C4-2B (cell line): ENCODE data around the gene EMILIN2.

Experiments used
- H3K27ac ChIP-seq: fragments of 450-650 bp; 2 replicates; pipeline ENCODE4 v1.5.1; 2017
- ZFX ChIP-seq: fragments of 450-650 bp; IDR thresholded peaks from 2 replicates; pipeline ENCODE4 v1.6.1; 2017
- TF ChIP-seq, protein P1 (sequence below): fragments of 450-650 bp; conservative IDR thresholded peaks from 2 replicates; pipeline ENCODE4 v1.5.1; 2017; ENCODE audit warnings: mild to moderate bottlenecking

Gene EMILIN2

DNA sequence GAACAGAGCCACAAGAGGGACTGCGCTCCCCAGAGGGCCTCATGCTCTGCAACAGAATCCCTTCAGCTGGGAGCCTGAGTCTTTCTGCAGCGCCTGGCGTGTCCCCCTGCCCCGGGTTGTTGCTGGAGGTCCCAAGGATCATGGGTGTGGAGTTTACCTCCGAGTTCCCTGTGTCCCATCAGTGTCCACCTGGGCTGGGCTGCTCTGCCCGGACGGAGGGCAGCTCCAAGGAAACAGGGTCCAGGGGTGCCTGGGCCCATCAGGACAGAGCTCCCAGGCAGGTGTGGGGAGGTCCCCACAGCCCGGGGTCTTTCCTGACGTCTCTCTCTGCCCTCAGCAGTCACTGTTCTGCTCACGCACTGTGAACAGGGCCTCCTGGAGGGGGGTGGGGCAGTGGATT, 63.5 kb downstream of the EMILIN2 start:
- no peak overlapping the region for H3K27ac ChIP-seq

DNA sequence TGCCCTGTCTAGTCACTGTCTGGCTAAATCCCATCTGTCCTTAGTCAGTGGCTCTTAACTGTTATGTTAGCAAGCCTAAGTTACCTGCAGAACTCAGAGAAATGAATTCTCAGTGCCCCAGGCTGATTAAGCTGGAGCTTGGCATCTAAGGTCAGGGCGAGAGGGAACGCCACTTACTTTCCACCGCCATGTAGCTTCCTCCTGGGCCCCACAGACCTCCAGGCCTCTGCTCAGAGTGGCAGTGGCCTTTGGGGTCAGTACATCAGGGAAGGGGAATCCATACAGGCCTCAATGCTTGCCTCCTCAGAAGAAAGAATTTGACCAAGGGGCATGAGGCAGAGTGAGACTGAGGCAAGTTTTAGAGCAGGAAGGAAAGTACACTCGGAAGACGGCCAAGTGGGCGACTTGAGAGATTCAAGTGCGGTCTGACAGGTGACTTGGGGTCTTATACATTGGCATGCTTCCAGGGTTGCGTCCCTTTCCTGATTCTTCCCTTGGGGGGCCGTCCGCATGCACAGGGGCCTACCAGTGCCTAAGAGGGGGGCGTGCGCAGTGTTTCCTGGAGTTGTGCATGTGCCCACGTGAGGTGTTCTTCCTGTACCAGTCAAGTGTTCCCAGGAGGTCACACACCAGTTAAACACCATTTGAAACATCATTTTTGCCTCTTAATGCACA, 64.1 kb downstream of the EMILIN2 start:
- no peak overlapping the region for H3K27ac ChIP-seq
- TF ChIP-seq, protein P1, sequence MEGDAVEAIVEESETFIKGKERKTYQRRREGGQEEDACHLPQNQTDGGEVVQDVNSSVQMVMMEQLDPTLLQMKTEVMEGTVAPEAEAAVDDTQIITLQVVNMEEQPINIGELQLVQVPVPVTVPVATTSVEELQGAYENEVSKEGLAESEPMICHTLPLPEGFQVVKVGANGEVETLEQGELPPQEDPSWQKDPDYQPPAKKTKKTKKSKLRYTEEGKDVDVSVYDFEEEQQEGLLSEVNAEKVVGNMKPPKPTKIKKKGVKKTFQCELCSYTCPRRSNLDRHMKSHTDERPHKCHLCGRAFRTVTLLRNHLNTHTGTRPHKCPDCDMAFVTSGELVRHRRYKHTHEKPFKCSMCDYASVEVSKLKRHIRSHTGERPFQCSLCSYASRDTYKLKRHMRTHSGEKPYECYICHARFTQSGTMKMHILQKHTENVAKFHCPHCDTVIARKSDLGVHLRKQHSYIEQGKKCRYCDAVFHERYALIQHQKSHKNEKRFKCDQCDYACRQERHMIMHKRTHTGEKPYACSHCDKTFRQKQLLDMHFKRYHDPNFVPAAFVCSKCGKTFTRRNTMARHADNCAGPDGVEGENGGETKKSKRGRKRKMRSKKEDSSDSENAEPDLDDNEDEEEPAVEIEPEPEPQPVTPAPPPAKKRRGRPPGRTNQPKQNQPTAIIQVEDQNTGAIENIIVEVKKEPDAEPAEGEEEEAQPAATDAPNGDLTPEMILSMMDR: no peak
- no peak for TF ChIP-seq ZFX

More for the DNA sequence above, 63.5 kb downstream of the EMILIN2 start:
- no peak for TF ChIP-seq ZFX
- TF ChIP-seq, protein P1: no peak

GRCh38 chr18:2911533-2911932, 64.7 kb downstream of the EMILIN2 start:
- H3K27ac ChIP-seq: no peak overlapping the region

DNA sequence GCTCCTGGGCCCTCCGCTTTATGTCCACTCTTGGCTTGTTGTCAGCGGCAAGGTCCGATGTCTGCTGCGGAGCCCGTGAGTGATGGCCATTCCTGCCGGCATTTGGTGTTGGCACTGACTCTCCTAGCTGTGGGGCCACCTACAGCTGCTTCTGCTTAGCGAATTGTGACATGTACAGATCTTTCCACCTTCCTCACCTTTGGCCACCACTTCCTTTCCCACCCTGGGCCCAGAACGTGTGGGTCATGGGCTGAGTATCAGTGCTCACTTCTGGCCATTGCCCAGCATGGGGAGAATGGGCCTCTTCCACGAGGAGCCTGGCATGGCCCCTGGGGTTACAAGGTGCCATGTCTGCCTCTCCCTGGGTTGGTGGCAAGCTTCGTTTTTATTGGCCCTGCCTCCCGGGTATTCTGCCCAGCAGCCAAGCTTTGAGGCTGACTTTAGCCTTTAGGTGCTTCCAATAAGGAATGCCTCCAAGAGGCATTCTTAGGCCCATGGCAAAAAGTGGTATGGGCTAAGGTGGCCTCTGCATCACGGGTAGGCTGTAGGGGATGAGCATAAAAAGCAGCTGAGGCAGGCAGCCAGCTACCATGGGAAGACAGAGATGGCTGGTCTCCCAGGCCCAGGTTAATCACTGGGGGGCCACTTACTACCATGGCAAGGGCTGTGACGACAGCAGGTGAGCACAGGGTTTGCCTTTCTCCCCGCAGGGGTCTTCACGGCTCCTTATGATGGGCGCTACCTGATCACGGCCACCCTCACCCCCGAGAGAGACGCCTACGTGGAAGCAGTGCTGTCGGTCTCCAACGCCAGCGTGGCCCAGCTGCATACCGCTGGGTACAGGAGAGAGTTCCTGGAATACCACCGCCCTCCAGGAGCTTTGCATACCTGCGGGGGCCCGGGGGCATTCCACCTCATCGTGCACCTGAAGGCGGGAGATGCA, 65.8 kb downstream of the EMILIN2 start:
- no peak overlapping the region for H3K27ac ChIP-seq
- TF ChIP-seq, protein P1: no peak
- TF ChIP-seq ZFX: no peak

More at GRCh38 chr18:2911533-2911932, 64.7 kb downstream of the EMILIN2 start:
- TF ChIP-seq, protein P1: no peak
- TF ChIP-seq ZFX: no peak

DNA sequence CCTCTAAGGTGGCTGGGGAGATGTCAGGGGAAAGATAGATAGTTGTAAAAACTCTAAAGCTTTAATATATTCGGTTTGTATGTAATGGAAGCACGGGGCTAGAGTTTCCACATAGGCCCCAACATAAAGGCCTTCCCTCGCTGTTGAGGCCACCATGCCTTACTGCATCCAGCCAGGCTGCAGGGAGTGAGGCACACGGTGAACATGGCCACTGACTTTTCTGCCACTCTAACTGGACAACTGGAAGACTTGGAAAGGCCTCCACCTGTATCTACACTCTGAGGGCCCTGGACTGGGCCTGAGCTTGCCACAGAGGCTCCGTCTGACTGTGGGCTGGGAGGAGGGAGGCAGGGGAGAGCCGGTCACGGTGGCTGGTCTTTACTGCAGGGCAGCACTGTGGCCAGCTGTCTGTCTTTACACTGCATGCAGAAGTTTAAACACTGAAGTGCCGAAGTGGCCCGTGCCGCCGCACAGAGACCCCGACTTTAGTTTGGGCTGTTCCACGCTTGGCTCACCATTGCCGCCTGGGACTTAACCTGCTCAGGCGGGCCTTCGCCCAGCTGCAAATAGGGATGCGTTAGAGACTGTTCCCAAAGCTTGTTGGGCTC, 66.7 kb downstream of the EMILIN2 start:
- TF ChIP-seq, protein P1: no peak
- no peak for TF ChIP-seq ZFX

DNA sequence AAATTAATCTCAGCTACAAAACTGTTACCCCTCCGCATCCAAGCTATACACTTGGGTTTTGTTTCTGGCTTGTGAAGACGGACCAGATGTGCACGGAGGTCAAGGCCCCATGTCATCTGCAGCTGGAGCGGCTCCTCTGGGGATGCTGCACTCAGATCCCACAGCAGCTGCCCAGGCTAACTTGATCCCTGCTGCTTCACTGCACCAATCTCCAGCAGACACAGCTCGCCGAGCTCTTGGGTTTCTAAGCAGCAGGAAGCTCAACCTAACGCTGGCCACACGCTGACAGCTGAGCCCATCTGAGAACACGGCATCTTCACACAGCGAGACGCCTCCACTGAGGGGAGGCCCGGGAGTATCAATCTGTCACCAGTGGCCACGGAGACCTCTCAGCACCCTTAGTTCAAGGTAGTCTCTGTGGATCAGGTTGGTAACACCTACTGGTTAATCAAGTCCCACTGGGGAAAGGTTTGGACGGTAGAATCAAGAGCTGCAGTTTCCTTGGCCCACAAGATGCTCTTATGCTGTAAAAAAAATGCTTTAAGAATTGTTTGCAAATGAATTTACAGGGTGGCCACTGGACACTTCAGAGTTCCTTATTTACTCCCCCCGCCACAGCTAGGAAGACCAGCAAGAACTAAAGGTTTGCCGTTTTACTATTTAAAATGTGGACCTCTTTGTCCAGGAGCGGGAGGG, 67.5 kb downstream of the EMILIN2 start:
- TF ChIP-seq ZFX: no peak
- TF ChIP-seq, protein P1: no peak
- H3K27ac ChIP-seq: no peak overlapping the region

More for the DNA sequence above, 66.7 kb downstream of the EMILIN2 start:
- H3K27ac ChIP-seq: no peak overlapping the region
